HepG2 (cell line): ENCODE data around the gene DLEC1. TPM values are rescaled to one million over a fixed set of nuclear protein-coding genes. Genes with fewer than 3 reads are reported as not detected.

Experiments used
- ARNT2 ChIP-seq: sonication (generic); formaldehyde crosslinking; IDR thresholded peaks from 2 replicates; pipeline ENCODE4 v1.8.0; 2022; ENCODE audit warnings: mild to moderate bottlenecking, low read depth, missing genetic modification reagents, moderate library complexity
- ELF4 ChIP-seq: sonication (generic); formaldehyde crosslinking; IDR thresholded peaks from 2 replicates; pipeline ENCODE4 v1.5.0; 2020; ENCODE audit warnings: missing genetic modification reagents, mild to moderate bottlenecking, moderate library complexity, borderline replicate concordance
- HMGXB4 ChIP-seq, 2 experiments: sonication (generic) in 1 of 2; formaldehyde crosslinking in 1 of 2; IDR thresholded peaks; 2 replicates each; pipeline versions ENCODE4 v1.4.0 to v1.6.1; 2018 to 2020; ENCODE audit warnings: missing genetic modification reagents in 2 of 2, borderline replicate concordance in 1 of 2, low read depth in 1 of 2, mild to moderate bottlenecking in 1 of 2, missing biosample characterization in 1 of 2
- KAT8 ChIP-seq: IDR thresholded peaks from 2 replicates; pipeline ENCODE4 v1.6.1; 2016; ENCODE audit warnings: missing genetic modification reagents, missing compliant biosample characterization
- KLF6 ChIP-seq: IDR thresholded peaks from 2 replicates; pipeline ENCODE4 v1.8.0; 2016; ENCODE audit warnings: missing biosample characterization, missing genetic modification reagents
- MED13 ChIP-seq: sonication (generic); formaldehyde crosslinking; IDR thresholded peaks from 2 replicates; pipeline ENCODE4 v1.5.0; 2020; ENCODE audit warnings: missing genetic modification reagents
- MEF2D ChIP-seq: sonication (generic); formaldehyde crosslinking; IDR thresholded peaks from 2 replicates; pipeline ENCODE4 v1.5.1; 2020; ENCODE audit warnings: mild to moderate bottlenecking, missing genetic modification reagents
- MYPOP ChIP-seq: sonication (generic); formaldehyde crosslinking; IDR thresholded peaks from 2 replicates; pipeline ENCODE4 v1.8.1; 2023; ENCODE audit warnings: mild to moderate bottlenecking, moderate library complexity, missing genetic modification reagents
- NBN ChIP-seq: fragments of 450-650 bp; conservative IDR thresholded peaks from 2 replicates; pipeline ENCODE4 v1.6.1; 2017
- RBFOX2 ChIP-seq: fragments of 200-400 bp; formaldehyde crosslinking; IDR thresholded peaks from 2 replicates; pipeline ENCODE4 v1.6.1; 2017; ENCODE audit warnings: low read depth, mild to moderate bottlenecking, low read length
- SIN3A ChIP-seq: IDR thresholded peaks from 2 replicates; pipeline ENCODE4 v1.6.1; 2011; ENCODE audit warnings: low read depth, mild to moderate bottlenecking, control low read depth, low read length, borderline replicate concordance
- SNAPC2 ChIP-seq: sonication (generic); formaldehyde crosslinking; IDR thresholded peaks from 2 replicates; pipeline ENCODE4 v1.8.1; 2022; ENCODE audit warnings: mild to moderate bottlenecking, missing genetic modification reagents
- TCF12 ChIP-seq, 2 experiments: fragments of 450-650 bp in 1 of 2; sonication (generic) in 1 of 2; formaldehyde crosslinking in 1 of 2; IDR thresholded peaks; 2 replicates each; pipeline versions ENCODE4 v1.6.1 to v1.8.0; 2017 to 2022; ENCODE audit warnings: antibody characterized with exemption in 1 of 2, mild to moderate bottlenecking in 1 of 2, missing genetic modification reagents in 1 of 2, moderate library complexity in 1 of 2
- ZNF225 ChIP-seq: sonication (generic); formaldehyde crosslinking; IDR thresholded peaks from 2 replicates; pipeline ENCODE4 v1.4.0; 2020; ENCODE audit warnings: mild to moderate bottlenecking, missing genetic modification reagents
- ZNF335 ChIP-seq: sonication (generic); formaldehyde crosslinking; IDR thresholded peaks from 2 replicates; pipeline ENCODE4 v1.4.0; 2020; ENCODE audit warnings: missing genetic modification reagents
- ZNF383 ChIP-seq: sonication (generic); formaldehyde crosslinking; IDR thresholded peaks from 2 replicates; pipeline ENCODE4 v1.4.0; 2020; ENCODE audit warnings: missing genetic modification reagents, mild to moderate bottlenecking, borderline replicate concordance
- ZNF557 ChIP-seq: sonication (generic); formaldehyde crosslinking; IDR thresholded peaks from 2 replicates; pipeline ENCODE4 v1.4.0; 2020; ENCODE audit warnings: missing genetic modification reagents
- ZNF607 ChIP-seq: sonication (generic); formaldehyde crosslinking; IDR thresholded peaks from 2 replicates; pipeline ENCODE4 v1.5.1; 2020; ENCODE audit warnings: missing genetic modification reagents, mild to moderate bottlenecking, borderline replicate concordance
- ZNF687 ChIP-seq: sonication (generic); formaldehyde crosslinking; IDR thresholded peaks from 2 replicates; pipeline ENCODE4 v1.5.1; 2020; ENCODE audit warnings: mild to moderate bottlenecking, missing genetic modification reagents, moderate library complexity
- ZUFSP ChIP-seq: sonication (generic); formaldehyde crosslinking; IDR thresholded peaks from 2 replicates; pipeline ENCODE4 v1.9.0; 2021; ENCODE audit warnings: missing genetic modification reagents, mild to moderate bottlenecking, borderline replicate concordance
- polyA plus RNA-seq, 8 experiments: library from polyadenylated mRNA; depleted of rRNA in 3 of 8; stranded (reverse) in 7 of 8; unstranded in 1 of 8; fragments of >200 nt; fragmentation: Illumina TruSeq in 4 of 8; extraction: Trizol in 4 of 8; gene quantifications; 2 replicates each; pipeline versions ENCODE4 v1.2.1 to v1.2.3, GENCODE V29; 2011 to 2016; ENCODE audit warnings: low read depth in 4 of 8, missing spikeins in 1 of 8, mixed read lengths in 1 of 8; ENCODE audit not compliant: insufficient read depth in 1 of 8
- total RNA-seq, 5 experiments: library from RNA; depleted of rRNA; stranded (reverse); fragments of >200 nt; fragmentation: Illumina TruSeq; extraction: Trizol; gene quantifications; 2 replicates each; pipeline ENCODE4 v1.2.3, GENCODE V29; 2016; ENCODE audit warnings: low read depth in 1 of 5

Gene DLEC1
- total and polyA plus RNA-seq, 2 of the 13 experiments (the other 11 are each of a cell fraction or from before 2014, with no cell fraction given): 0.09 TPM; not detected in 1

- TF ChIP-seq TCF12 (IDR thresholded peaks at IDR 0.05): no peak
- TF ChIP-seq TCF12 (CRISPR knock-in tag; IDR thresholded peaks at IDR 0.05): peak; percentile 86
- TF ChIP-seq RBFOX2: peak; percentile 43
- TF ChIP-seq ZNF335 (CRISPR knock-in tag): peak; percentile 48; the same call in 1 of the 2 replicates
- peak; percentile 42 for TF ChIP-seq SIN3A
- TF ChIP-seq ZNF687: peak; percentile 94
- peak; percentile 75 for TF ChIP-seq MEF2D (CRISPR knock-in tag)
- 0 out of 2 replicates have a peak, but pooled peaks have one; percentile 35 for TF ChIP-seq KLF6
- TF ChIP-seq MYPOP (CRISPR knock-in tag): peak; percentile 72
- TF ChIP-seq ZUFSP (CRISPR knock-in tag): no peak
- 0 out of 2 replicates have a peak, but pooled peaks have one; percentile 52 for TF ChIP-seq ZNF225
- TF ChIP-seq KAT8: peak; percentile 81
- 0 out of 2 replicates have a peak, but pooled peaks have one; percentile 22 for TF ChIP-seq ZNF607
- TF ChIP-seq ZNF557 (CRISPR knock-in tag): no peak
- TF ChIP-seq SNAPC2 (CRISPR knock-in tag): peak; percentile 56; the same call in 1 of the 2 replicates
- TF ChIP-seq ZNF383 (CRISPR knock-in tag): no peak
- peak; percentile 76 for TF ChIP-seq ARNT2
- TF ChIP-seq ELF4 (CRISPR knock-in tag): no peak
- TF ChIP-seq HMGXB4 (CRISPR knock-in tag; IDR thresholded peaks at IDR 0.05; ENCODE audit: borderline replicate concordance in 1 of 2, low read depth in 1 of 2): peak; percentile 42 to 75; a peak in 2 of 4 replicates
- TF ChIP-seq MED13 (CRISPR knock-in tag): no peak; the same call in 1 of the 2 replicates
- TF ChIP-seq NBN: no peak
These were observed 94.8 kb downstream of the DLEC1 start (continued) for GRCh38 chr3:38133557-38134405.
